GM19035 (cell line): ENCODE measurements around the gene TLL1.

Experiments used
- ATAC-seq: cut with Tn5 transposase; IDR thresholded peaks from one replicate; pipeline ENCODE4 v1.9.1; 2021; ENCODE audit not compliant: unreplicated experiment

The TLL1 gene

GRCh38 chr4:166134285-166134684, 261.2 kb downstream of the TLL1 start:
- ATAC-seq, result no peak

- ATAC-seq, result no peak
Measured at GRCh38 chr4:166140951-166141350, 267.9 kb downstream of the TLL1 start.

- no peak for ATAC-seq
Measured at GRCh38 chr4:166143227-166143626, 270.2 kb downstream of the TLL1 start.

- no peak for ATAC-seq
Measured at GRCh38 chr4:166144607-166145006, 271.6 kb downstream of the TLL1 start.

GRCh38 chr4:166146806-166147540, 273.9 kb downstream of the TLL1 start:
- ATAC-seq, result no peak
